ENCODE results near the gene ARMC6. TPM values are rescaled to one million over a fixed set of nuclear protein-coding genes. Genes with fewer than 3 reads are reported as not detected.

ARMC6 gene
- polyA plus RNA-seq, 1 donor from 2014 or later: 74.4 TPM

- H4K20me1 ChIP-seq (ENCODE audit: insufficient read depth): no peaks in the 10 kb centered on the region
- H3K9me2 ChIP-seq (ENCODE audit: insufficient read depth, low read length): no peaks in the 10 kb centered on the region
- H3K36me3 ChIP-seq (ENCODE audit: insufficient read depth, low read length): no peaks in the 10 kb centered on the region
- no peak for TF ChIP-seq CTCF (IDR thresholded peaks at IDR 0.05; ENCODE audit: poor library complexity, severe bottlenecking)
- H3F3A ChIP-seq (ENCODE audit: insufficient read depth, low read length, poor library complexity, severe bottlenecking): no peaks in the 10 kb centered on the region
- no peaks in the 10 kb centered on the region for H3K27me3 ChIP-seq (ENCODE audit: insufficient read depth, low read depth, low read length)
- no peak overlapping the region for H2AFZ ChIP-seq (ENCODE audit: low read depth, low read length)
- no peak overlapping the region for H3K27ac ChIP-seq (ENCODE audit: low read length)
- H3K4me2 ChIP-seq (ENCODE audit: low read length): no peak overlapping the region
- H3K9me3 ChIP-seq (ENCODE audit: low read length): no peaks in the 10 kb centered on the region
- H3K9ac ChIP-seq (ENCODE audit: low read length): no peak overlapping the region
- no peaks in the 10 kb centered on the region for H3K79me2 ChIP-seq (replicated peaks; ENCODE audit: insufficient read depth, low read length)
- H3K4me3 ChIP-seq (ENCODE audit: low read length): no peak overlapping the region
These were observed 38.5 kb downstream of the ARMC6 start for GRCh38 chr19:19071897-19072296.

GRCh38 chr19:19074196-19074882 lies 40.9 kb downstream of the ARMC6 start:
- no peaks in the 10 kb centered on the region for H3K27me3 ChIP-seq (ENCODE audit: insufficient read depth, low read depth, low read length)
- H3K9me2 ChIP-seq (ENCODE audit: insufficient read depth, low read length): no peaks in the 10 kb centered on the region
- no peak overlapping the region for H2AFZ ChIP-seq (ENCODE audit: low read depth, low read length)
- H3K9ac ChIP-seq (ENCODE audit: low read length): peak overlapping the region; percentile 28
- no peaks in the 10 kb centered on the region for H3K79me2 ChIP-seq (replicated peaks; ENCODE audit: insufficient read depth, low read length)
- H3K27ac ChIP-seq (ENCODE audit: low read length): peak overlapping the region; percentile 27
- TF ChIP-seq TAF1 (IDR thresholded peaks at IDR 0.05; ENCODE audit: low read depth) (no peak), POLR2AphosphoS5 (IDR thresholded peaks at IDR 0.05) (no peak), SMC3 (conservative IDR thresholded peaks at IDR 0.05; ENCODE audit: poor library complexity) (no peak), REST (IDR thresholded peaks at IDR 0.05; ENCODE audit: borderline replicate concordance) (no peak), EZH2 (IDR thresholded peaks at IDR 0.05; ENCODE audit: borderline replicate concordance, insufficient read depth, low read length, poor library complexity, severe bottlenecking) (no peak), MXI1 (conservative IDR thresholded peaks at IDR 0.05; ENCODE audit: poor library complexity, severe bottlenecking) (no peak), CTCF (IDR thresholded peaks at IDR 0.05; ENCODE audit: poor library complexity, severe bottlenecking) (no peak), RAD21 (conservative IDR thresholded peaks at IDR 0.05) (no peak), EP300 (conservative IDR thresholded peaks at IDR 0.05; ENCODE audit: poor library complexity, severe bottlenecking) (no peak)
- no peaks in the 10 kb centered on the region for H3F3A ChIP-seq (ENCODE audit: insufficient read depth, low read length, poor library complexity, severe bottlenecking)
- H4K20me1 ChIP-seq (ENCODE audit: insufficient read depth): no peaks in the 10 kb centered on the region
- H3K9me3 ChIP-seq (ENCODE audit: low read length): no peaks in the 10 kb centered on the region
- no peaks in the 10 kb centered on the region for H3K36me3 ChIP-seq (ENCODE audit: insufficient read depth, low read length)
- H3K4me3 ChIP-seq (ENCODE audit: low read length): peak overlapping the region; percentile 39
- peak overlapping the region; percentile 34 for H3K4me2 ChIP-seq (ENCODE audit: low read length)
